Vagina (tissue), 2 donors: ENCODE data around the gene SELENOS. TPM values are rescaled to one million over a fixed set of nuclear protein-coding genes. Genes with fewer than 3 reads are reported as not detected.

ENCODE experiments used
- DNase-seq, 2 donors: peaks; one replicate each; pipeline ENCODE4 v3.0.0-alpha.2; 2017; ENCODE audit errors: extremely low spot score in 2 of 2
- H3K27ac ChIP-seq: fragments of 200-600 bp; sonication (generic); one replicate; pipeline ENCODE4 v1.5.1; 2019
- H3K27me3 ChIP-seq: fragments of 200-600 bp; sonication (generic); one replicate; pipeline ENCODE4 v1.5.1; 2019
- H3K36me3 ChIP-seq, 2 donors: fragments of 200-600 bp; sonication (generic); one replicate each; pipeline ENCODE4 v1.5.1; 2017 to 2019
- H3K4me1 ChIP-seq: fragments of 200-600 bp; sonication (generic); one replicate; pipeline ENCODE4 v1.5.1; 2019
- H3K4me3 ChIP-seq, 2 donors: fragments of 200-600 bp; sonication (generic); 1 replicate in 1 of 2; 2 replicates in 1 of 2; pipeline ENCODE4 v1.5.1; 2016 to 2019
- H3K9me3 ChIP-seq: fragments of 200-600 bp; sonication (generic); one replicate; pipeline ENCODE4 v1.5.1; 2019
- POLR2A ChIP-seq, 2 donors: fragments of 450-650 bp; IDR thresholded peaks; one replicate each; pipeline ENCODE4 v1.6.1; 2017; ENCODE audit warnings: antibody characterized with exemption in 2 of 2, mild to moderate bottlenecking in 2 of 2, moderate library complexity in 2 of 2
- POLR2AphosphoS5 ChIP-seq, 2 donors: sonication (generic); formaldehyde crosslinking; IDR thresholded peaks; one replicate each; pipeline ENCODE4 v1.9.0; 2017; ENCODE audit warnings: antibody characterized with exemption in 2 of 2, mild to moderate bottlenecking in 2 of 2, low read depth in 1 of 2; ENCODE audit not compliant: insufficient read depth in 1 of 2
- intact Hi-C: fragments of 100-400 bp; cut with DNase I; formaldehyde crosslinking; loops from one replicate; pipeline ENCODE4 v1.15.1; 2023
- total RNA-seq: library from RNA; depleted of rRNA; stranded (reverse); fragments of >200 nt; gene quantifications from one replicate; pipeline ENCODE4 v1.2.3, GENCODE V29; 2016
- TF ChIP-seq, protein P1 (sequence below), 3 experiments: fragments of 450-650 bp in 2 of 3; fragments of 200-600 bp in 1 of 3; sonication (generic) in 1 of 3; IDR thresholded peaks; one replicate each; pipeline ENCODE4 v1.5.1; 2017 to 2019; ENCODE audit warnings: antibody characterized with exemption in 3 of 3, mild to moderate bottlenecking in 2 of 3, moderate library complexity in 2 of 3

SELENOS gene
- total RNA-seq, 1 donor from 2014 or later = 47.6 TPM

GRCh38 chr15:101255051-101255395 lies 22.3 kb downstream of the SELENOS start:
- intact Hi-C loops = loop anchor here (10.0 kb wide), 1 partner anchor 340 kb away; the partner anchor contains the start of gene LRRK1
- no peak for DNase-seq
- Histone ChIP-seq H3K9me3 (no peaks in the 10 kb centered on the region), H3K4me3 (no peak overlapping the region), H3K36me3 (no peaks in the 10 kb centered on the region), H3K4me1 (peaks cover 18% of the 10 kb centered on the region), H3K27me3 (no peaks in the 10 kb centered on the region), H3K27ac (no peak overlapping the region)
- TF ChIP-seq, protein P1, sequence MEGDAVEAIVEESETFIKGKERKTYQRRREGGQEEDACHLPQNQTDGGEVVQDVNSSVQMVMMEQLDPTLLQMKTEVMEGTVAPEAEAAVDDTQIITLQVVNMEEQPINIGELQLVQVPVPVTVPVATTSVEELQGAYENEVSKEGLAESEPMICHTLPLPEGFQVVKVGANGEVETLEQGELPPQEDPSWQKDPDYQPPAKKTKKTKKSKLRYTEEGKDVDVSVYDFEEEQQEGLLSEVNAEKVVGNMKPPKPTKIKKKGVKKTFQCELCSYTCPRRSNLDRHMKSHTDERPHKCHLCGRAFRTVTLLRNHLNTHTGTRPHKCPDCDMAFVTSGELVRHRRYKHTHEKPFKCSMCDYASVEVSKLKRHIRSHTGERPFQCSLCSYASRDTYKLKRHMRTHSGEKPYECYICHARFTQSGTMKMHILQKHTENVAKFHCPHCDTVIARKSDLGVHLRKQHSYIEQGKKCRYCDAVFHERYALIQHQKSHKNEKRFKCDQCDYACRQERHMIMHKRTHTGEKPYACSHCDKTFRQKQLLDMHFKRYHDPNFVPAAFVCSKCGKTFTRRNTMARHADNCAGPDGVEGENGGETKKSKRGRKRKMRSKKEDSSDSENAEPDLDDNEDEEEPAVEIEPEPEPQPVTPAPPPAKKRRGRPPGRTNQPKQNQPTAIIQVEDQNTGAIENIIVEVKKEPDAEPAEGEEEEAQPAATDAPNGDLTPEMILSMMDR (IDR thresholded peaks at IDR 0.05) = no peak
- TF ChIP-seq POLR2AphosphoS5 (IDR thresholded peaks at IDR 0.05; ENCODE audit: insufficient read depth in 1 of 2, low read depth in 1 of 2) (no peak), POLR2A (IDR thresholded peaks at IDR 0.05) (no peak)

DNA sequence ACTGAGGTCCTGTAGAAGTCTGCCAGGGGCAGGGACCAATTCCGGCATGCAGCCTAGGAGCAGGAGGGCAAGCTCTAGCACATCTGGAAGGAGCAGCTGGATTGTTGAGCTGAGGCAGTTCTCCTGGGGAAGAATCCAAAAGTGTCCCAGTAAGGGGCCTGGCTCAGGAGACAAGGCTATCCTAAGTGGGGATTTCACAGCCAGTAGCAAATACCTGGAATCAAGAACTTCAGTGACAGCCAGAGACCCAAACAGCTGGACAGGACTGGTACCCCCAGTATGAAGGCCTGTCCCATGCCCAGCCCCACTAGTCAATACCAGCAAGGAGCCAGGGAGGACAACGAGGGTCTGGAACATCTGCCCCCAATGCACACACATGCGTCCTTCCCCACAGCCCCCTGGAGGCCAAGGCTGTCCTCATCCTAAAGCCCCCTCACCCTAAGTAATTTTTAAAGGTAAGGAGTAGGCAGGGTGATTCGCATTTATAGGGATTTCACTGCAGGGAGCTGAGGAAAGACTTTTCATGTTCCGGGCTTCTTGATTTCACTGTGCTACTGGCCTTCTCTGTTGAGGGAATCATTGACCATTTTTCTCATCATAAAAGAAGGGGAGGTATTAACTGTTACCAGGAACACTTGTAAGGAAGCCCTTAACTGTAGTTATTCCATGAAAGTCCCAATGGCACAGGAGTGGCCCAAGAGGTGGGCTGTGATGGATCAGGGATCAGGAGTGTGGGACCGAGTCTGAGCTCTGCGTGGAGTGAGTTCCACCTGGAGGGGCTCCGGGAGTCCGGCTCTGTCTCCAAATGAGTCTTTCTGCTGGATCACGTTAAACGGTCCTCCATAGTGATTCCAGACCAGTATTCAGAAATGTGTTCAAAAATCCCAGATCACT lies 22.9 kb downstream of the SELENOS start:
- intact Hi-C loops = loop anchor here (10.0 kb wide), 1 partner anchor 340 kb away; the partner anchor contains the start of gene LRRK1
- TF ChIP-seq, protein P1 (IDR thresholded peaks at IDR 0.05) = no peak
- TF ChIP-seq POLR2AphosphoS5 (IDR thresholded peaks at IDR 0.05; ENCODE audit: insufficient read depth in 1 of 2, low read depth in 1 of 2) (no peak), POLR2A (IDR thresholded peaks at IDR 0.05) (no peak)

DNA sequence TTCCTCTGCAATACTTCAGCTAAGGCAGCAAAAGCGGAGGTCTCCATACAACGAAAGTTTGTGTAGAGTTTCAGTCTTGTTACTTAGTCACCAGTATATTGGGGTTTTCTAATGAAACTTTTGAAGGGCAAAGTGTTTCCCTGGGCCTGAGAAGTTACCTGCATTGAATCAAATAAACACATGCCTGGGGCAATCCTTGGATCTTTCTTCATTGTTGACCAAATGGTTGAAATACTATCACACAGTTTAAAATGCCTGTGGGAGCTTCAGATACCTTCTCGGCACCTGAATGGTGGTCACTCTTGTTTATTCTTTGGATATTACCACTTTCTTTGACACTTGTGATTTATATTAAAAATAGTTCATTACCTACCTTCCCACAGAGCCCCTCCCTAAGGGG lies 24.4 kb downstream of the SELENOS start:
- no peaks in the 10 kb centered on the region for H3K27me3 ChIP-seq
- H3K4me1 ChIP-seq = peaks cover 40% of the 10 kb centered on the region
- H3K4me3 ChIP-seq = peak overlapping the region; percentile 73 to 88
- H3K9me3 ChIP-seq = no peaks in the 10 kb centered on the region
- peak overlapping the region; percentile 92 for H3K27ac ChIP-seq
- intact Hi-C loops = loop anchor here (10.0 kb wide), 1 partner anchor 338 kb away; the partner anchor contains the start of gene LRRK1
- DNase-seq = no peak
- H3K36me3 ChIP-seq = no peaks in the 10 kb centered on the region
- TF ChIP-seq POLR2AphosphoS5 (IDR thresholded peaks at IDR 0.05; ENCODE audit: insufficient read depth in 1 of 2, low read depth in 1 of 2) = no peak
- TF ChIP-seq, protein P1 (IDR thresholded peaks at IDR 0.05) = no peak
- no peak for TF ChIP-seq POLR2A (IDR thresholded peaks at IDR 0.05)

More for the DNA sequence above, 22.9 kb downstream of the SELENOS start:
- Histone ChIP-seq H3K36me3 (no peaks in the 10 kb centered on the region), H3K4me3 (no peak overlapping the region), H3K27me3 (no peaks in the 10 kb centered on the region), H3K27ac (no peak overlapping the region), H3K4me1 (peaks cover 24% of the 10 kb centered on the region), H3K9me3 (no peaks in the 10 kb centered on the region)
- DNase-seq = no peak

DNA sequence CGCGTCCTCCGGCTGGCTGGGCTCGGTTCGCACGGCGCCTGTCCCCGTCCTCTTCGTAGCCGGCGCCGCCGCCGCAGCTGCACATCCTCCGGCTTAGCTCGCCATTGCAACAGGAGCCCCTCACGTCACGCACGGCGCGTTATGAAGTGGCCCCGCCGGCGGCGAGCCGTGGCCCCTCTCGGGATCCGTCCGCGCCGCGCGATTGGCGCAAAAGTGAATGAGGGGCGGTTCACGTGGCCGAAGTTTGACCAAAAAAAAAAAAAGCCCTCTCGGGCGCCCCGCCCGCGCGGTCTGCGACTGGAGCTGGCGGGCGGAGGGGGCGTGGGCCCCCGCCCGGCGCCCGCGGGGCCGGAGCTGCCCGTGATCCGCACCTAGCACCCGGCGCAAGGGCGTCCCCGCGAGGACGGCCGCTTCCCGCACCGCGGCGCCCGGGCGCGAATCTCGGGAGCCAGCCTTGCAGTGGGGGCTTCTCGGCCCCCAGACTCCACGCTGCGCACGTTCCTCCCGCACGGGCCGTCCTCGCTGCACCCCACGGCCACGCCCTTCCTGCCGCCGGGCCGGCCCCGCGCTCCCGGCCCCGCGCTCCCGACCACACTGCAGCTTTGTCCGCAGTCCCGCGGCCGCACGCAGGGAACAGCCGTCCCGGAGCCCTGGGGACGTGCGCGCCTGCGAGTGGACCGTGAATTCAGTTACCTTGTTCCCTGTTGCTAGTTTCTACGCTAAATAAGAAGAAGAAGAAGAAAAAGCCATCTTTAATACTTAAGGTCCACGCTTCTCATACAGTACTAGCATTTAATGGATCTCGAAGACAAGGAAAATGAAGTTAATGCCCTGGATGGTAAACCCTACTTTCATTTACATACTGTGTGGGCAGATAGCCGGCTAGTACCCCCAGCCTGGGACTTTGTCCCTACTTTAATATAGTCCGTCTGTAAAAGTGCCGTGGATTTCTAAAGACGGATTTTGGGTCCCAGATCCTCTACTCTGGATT lies 25.2 kb downstream of the SELENOS start, which contains the start of gene CHSY1:
CHSY1 (minus strand) TSS at position 219 of the 991 bp plus-strand sequence. CDS start 592 bp downstream, outside the sequence.
- no peak for DNase-seq
- no peaks in the 10 kb centered on the region for H3K9me3 ChIP-seq
- no peaks in the 10 kb centered on the region for H3K36me3 ChIP-seq
- H3K4me3 ChIP-seq = peak within 1 kb of the TSS; percentile 73 to 95
- no peaks in the 10 kb centered on the region for H3K27me3 ChIP-seq
- TF ChIP-seq POLR2A (IDR thresholded peaks at IDR 0.05) = peak in 1 of 2 donors; percentile 92
- peak; percentile 80 to 94 for TF ChIP-seq POLR2AphosphoS5 (IDR thresholded peaks at IDR 0.05; ENCODE audit: insufficient read depth in 1 of 2, low read depth in 1 of 2)
- TF ChIP-seq, protein P1 (IDR thresholded peaks at IDR 0.05) = peak in 2 of 3 experiments; percentile 2 to 22
- H3K4me1 ChIP-seq = peaks cover 47% of the 10 kb centered on the region
- intact Hi-C loops = loop anchor here (2.0 to 10.0 kb wide), 2 partner anchors 163 to 337 kb away; partner anchors contain the start of gene LRRK1
- peak within 1 kb of the TSS; percentile 92 for H3K27ac ChIP-seq
